Keratinocyte (primary cell): ENCODE results near the gene MASP2. TPM values are rescaled to one million over a fixed set of nuclear protein-coding genes. Genes with fewer than 3 reads are reported as not detected.

Source experiments
- DNase-seq: peaks from one replicate; pipeline ENCODE4 v3.0.0-alpha.2; 2011; ENCODE audit warnings: low read depth, missing footprints, low spot score
- FAIRE-seq: peaks from 2 replicates; lab custom pipeline; 2011; peaks lifted over from hg19 to GRCh38; lab: Jason Lieb, UNC
- H2AFZ ChIP-seq: 2 replicates; pipeline ENCODE4 v1.6.0; 2012; ENCODE audit warnings: low read length, control low read depth, inconsistent platforms; ENCODE audit not compliant: control insufficient read depth
- H3K27ac ChIP-seq: 2 replicates; pipeline ENCODE4 v1.5.1; 2011; ENCODE audit warnings: low read length; ENCODE audit not compliant: control insufficient read depth, insufficient read depth
- H3K27me3 ChIP-seq: 3 replicates; pipeline ENCODE4 v1.6.0; 2011; ENCODE audit warnings: low read length; ENCODE audit not compliant: control insufficient read depth, insufficient read depth; ENCODE audit errors: extremely low read depth
- H3K36me3 ChIP-seq, 2 experiments: 2 replicates in 1 of 2; 3 replicates in 1 of 2; pipeline ENCODE4 v1.5.1; 2011; ENCODE audit warnings: low read length in 2 of 2, mild to moderate bottlenecking in 1 of 2; ENCODE audit not compliant: control insufficient read depth in 2 of 2, insufficient read depth in 2 of 2; ENCODE audit errors: extremely low read depth in 1 of 2
- H3K4me1 ChIP-seq: 3 replicates; pipeline ENCODE4 v1.5.1; 2011; ENCODE audit warnings: low read length; ENCODE audit not compliant: control insufficient read depth, insufficient read depth; ENCODE audit errors: extremely low read depth
- H3K4me2 ChIP-seq: 3 replicates; pipeline ENCODE4 v1.6.0; 2011; ENCODE audit warnings: low read depth, low read length; ENCODE audit not compliant: control insufficient read depth, insufficient read depth; ENCODE audit errors: extremely low read depth
- H3K4me3 ChIP-seq, 3 experiments: fragments of 200-600 bp in 1 of 3; sonication (generic) in 1 of 3; 2 replicates in 2 of 3; 3 replicates in 1 of 3; pipeline ENCODE4 v1.5.1; 2011 to 2016; ENCODE audit warnings: low read length in 3 of 3, mild to moderate bottlenecking in 3 of 3, control low read depth in 2 of 3, inconsistent platforms in 1 of 3, low read depth in 1 of 3, mixed read lengths in 1 of 3, mixed run types in 1 of 3, moderate library complexity in 1 of 3; ENCODE audit not compliant: control insufficient read depth in 2 of 3, insufficient read depth in 2 of 3; ENCODE audit errors: extremely low read depth in 1 of 3
- H3K79me2 ChIP-seq: 2 replicates; pipeline ENCODE4 v1.6.0; 2012; ENCODE audit warnings: low read length; ENCODE audit not compliant: control insufficient read depth, insufficient read depth
- H3K9ac ChIP-seq: 3 replicates; pipeline ENCODE4 v1.6.0; 2011; ENCODE audit warnings: low read length; ENCODE audit not compliant: control insufficient read depth, insufficient read depth; ENCODE audit errors: extremely low read depth
- H3K9me1 ChIP-seq: 3 replicates; pipeline ENCODE4 v1.6.0; 2011; ENCODE audit warnings: low read length; ENCODE audit not compliant: control insufficient read depth, insufficient read depth; ENCODE audit errors: extremely low read depth
- H3K9me3 ChIP-seq: 2 replicates; pipeline ENCODE4 v1.5.1; 2012; ENCODE audit warnings: low read depth, low read length; ENCODE audit not compliant: control insufficient read depth
- H4K20me1 ChIP-seq: 3 replicates; pipeline ENCODE4 v1.6.0; 2011; ENCODE audit warnings: low read length; ENCODE audit not compliant: control insufficient read depth, insufficient read depth; ENCODE audit errors: extremely low read depth
- CTCF ChIP-seq, 3 experiments: IDR thresholded peaks in 1 of 3; conservative IDR thresholded peaks in 1 of 3; optimal IDR thresholded peaks in 1 of 3; 2 replicates in 2 of 3; 3 replicates in 1 of 3; pipeline versions ENCODE3 to v1.5.1; 2011; ENCODE audit warnings: low read length in 3 of 3, mild to moderate bottlenecking in 3 of 3, moderate library complexity in 2 of 3, control low read depth in 1 of 3, inconsistent platforms in 1 of 3; ENCODE audit not compliant: insufficient read depth in 2 of 3; ENCODE audit errors: extremely low read depth in 1 of 3
- EZH2 ChIP-seq: IDR thresholded peaks from one replicate; pipeline ENCODE4 v1.6.1; 2012; ENCODE audit warnings: inconsistent platforms, mild to moderate bottlenecking, low read length, moderate library complexity
- dilution Hi-C: fragments of 300-500 bp; cut with MboI; formaldehyde crosslinking; loops from one replicate; pipeline ENCODE4 v1.7.0; 2020; ENCODE audit warnings: low sequenced_read_pairs; ENCODE audit not compliant: extremely low pct_ligation_motif_present
- polyA plus RNA-seq, 5 experiments: library from polyadenylated mRNA; depleted of rRNA in 3 of 5; stranded (reverse) in 3 of 5; stranded (forward) in 1 of 5; unstranded in 1 of 5; fragments of >200 nt; gene quantifications; 1 replicate in 1 of 5; 2 replicates in 3 of 5; 3 replicates in 1 of 5; pipeline versions ENCODE4 v1.2.1 to v1.2.3, GENCODE V29; 2011 to 2012; ENCODE audit warnings: missing spikeins in 2 of 5, low read depth in 1 of 5, low replicate concordance in 1 of 5

The MASP2 gene
- polyA plus RNA-seq, 1 donor (not counting 4 experiments of a cell fraction or from before 2014, with no cell fraction given), result 0.03 TPM

- Histone ChIP-seq H4K20me1 (peaks cover 7% of the 10 kb centered on the region), H3K79me2 (peaks cover 11% of the 10 kb centered on the region), H3K27ac (no peak overlapping the region), H3K36me3 (peaks cover 11 to 36% of the 10 kb centered on the region in 2 experiments), H3K9me3 (no peaks in the 10 kb centered on the region), H3K4me2 (no peak overlapping the region), H3K9ac (no peak overlapping the region), H3K9me1 (peaks cover 3% of the 10 kb centered on the region), H2AFZ (no peak overlapping the region), H3K27me3 (no peaks in the 10 kb centered on the region), H3K4me1 (peaks cover 16% of the 10 kb centered on the region), H3K4me3 (no peak overlapping the region)
- no peak for FAIRE-seq
- TF ChIP-seq EZH2 (no peak), CTCF (optimal IDR thresholded peaks at IDR 0.05 in 1 of 3, IDR thresholded peaks at IDR 0.05 in 1 of 3, conservative IDR thresholded peaks at IDR 0.05 in 1 of 3; ENCODE audit: extremely low read depth in 1 of 3, insufficient read depth in 2 of 3, low read length in 3 of 3) (no peak)
- dilution Hi-C loops, result no loop called here
- DNase-seq, result no peak
These were observed 20.1 kb downstream of the MASP2 start for GRCh38 chr1:11026903-11027302.

- Histone ChIP-seq H3K27ac (no peak overlapping the region), H4K20me1 (peaks cover 7% of the 10 kb centered on the region), H3K79me2 (peaks cover 15% of the 10 kb centered on the region), H3K9ac (no peak overlapping the region), H3K4me1 (peaks cover 16% of the 10 kb centered on the region), H3K27me3 (no peaks in the 10 kb centered on the region), H3K4me3 (no peak overlapping the region), H3K9me1 (peaks cover 3% of the 10 kb centered on the region), H3K4me2 (no peak overlapping the region), H3K36me3 (peaks cover 18 to 43% of the 10 kb centered on the region in 2 experiments), H3K9me3 (no peaks in the 10 kb centered on the region), H2AFZ (no peak overlapping the region)
- dilution Hi-C loops, result no loop called here
- FAIRE-seq (peak; percentile 46), DNase-seq (no peak)
- TF ChIP-seq CTCF (optimal IDR thresholded peaks at IDR 0.05 in 1 of 3, IDR thresholded peaks at IDR 0.05 in 1 of 3, conservative IDR thresholded peaks at IDR 0.05 in 1 of 3; ENCODE audit: extremely low read depth in 1 of 3, insufficient read depth in 2 of 3, low read length in 3 of 3) (no peak), EZH2 (no peak)
These were observed 21.0 kb downstream of the MASP2 start for GRCh38 chr1:11026052-11026451.
